Measurements from ENCODE around the gene VWA8. TPM values are rescaled to one million over a fixed set of nuclear protein-coding genes. Genes with fewer than 3 reads are reported as not detected.

The VWA8 gene
- total RNA-seq, 1 experiment from 2014 or later: 22.6 TPM

GRCh38 chr13:41565846-41566245, 395.1 kb downstream of the VWA8 start (continued):
- no peak for TF ChIP-seq REST (IDR thresholded peaks at IDR 0.05; ENCODE audit: low read depth)
- no peak for TF ChIP-seq JUND (IDR thresholded peaks at IDR 0.05)

GRCh38 chr13:41565216-41565615, 395.7 kb downstream of the VWA8 start:
- ChIA-PET POLR2A (no interaction called here), RAD21 (ENCODE audit: low non-redundant PET in 1 of 2, low total read pairs in 2 of 2, uncharacterized antibody in 2 of 2, unreplicated experiment in 2 of 2) (no interaction called here), CTCF (no interaction called here)
- Histone ChIP-seq H3K4me1 (ENCODE audit: control insufficient read depth in 1 of 2, insufficient read depth in 2 of 2, low read length in 2 of 2) (peaks cover 3 to 16% of the 10 kb centered on the region in 2 experiments; a peak in 2 of 4 replicates), H4K20me1 (ENCODE audit: insufficient read depth) (no peaks in the 10 kb centered on the region), H2AFZ (ENCODE audit: low read depth, low read length, poor library complexity, severe bottlenecking) (no peak overlapping the region), H3K36me3 (ENCODE audit: control insufficient read depth in 1 of 2, insufficient read depth in 2 of 2, low read length in 2 of 2) (no peaks in the 10 kb centered on the region), H3K27me3 (ENCODE audit: insufficient read depth, low read length) (no peaks in the 10 kb centered on the region), H3K79me2 (ENCODE audit: insufficient read depth, low read length) (no peaks in the 10 kb centered on the region), H3K9me2 (ENCODE audit: insufficient read depth) (no peaks in the 10 kb centered on the region), H3K9ac (ENCODE audit: low read length) (no peak overlapping the region), H3K9me3 (ENCODE audit: control insufficient read depth in 1 of 2, insufficient read depth in 1 of 2, low read depth in 1 of 2, low read length in 2 of 2) (no peaks in the 10 kb centered on the region), H3K4me3 (replicated peaks in 1 of 2; ENCODE audit: low read depth in 1 of 2, low read length in 2 of 2) (no peak overlapping the region), H3K4me2 (ENCODE audit: low read length) (no peak overlapping the region), H3K27ac (ENCODE audit: low read depth, low read length) (no peak overlapping the region)
- no TSS peak for BruUV-seq (replicated peaks)
- intact Hi-C loops (cut with micrococcal nuclease): no loop called here
- DNase-seq (ENCODE audit: low read depth, low spot score): no peak
- no peak for ATAC-seq
- TF ChIP-seq POLR2AphosphoS5 (IDR thresholded peaks at IDR 0.05; ENCODE audit: low read depth, low read length) (no peak), REST (IDR thresholded peaks at IDR 0.05; ENCODE audit: low read depth) (no peak), EGR1 (IDR thresholded peaks at IDR 0.05; ENCODE audit: low read depth) (no peak), JUND (IDR thresholded peaks at IDR 0.05) (no peak), CBX3 (IDR thresholded peaks at IDR 0.05; ENCODE audit: low read depth) (no peak), ZFX (IDR thresholded peaks at IDR 0.05) (no peak), EZH2phosphoT487 (IDR thresholded peaks at IDR 0.05; ENCODE audit: borderline replicate concordance) (no peak), TCF7L2 (IDR thresholded peaks at IDR 0.05; ENCODE audit: borderline replicate concordance, extremely low read depth, insufficient read depth, insufficient read length) (no peak), RAD21 (IDR thresholded peaks at IDR 0.05; ENCODE audit: low read depth) (no peak), ELF1 (IDR thresholded peaks at IDR 0.05; ENCODE audit: borderline replicate concordance, low read depth) (no peak), FOSL1 (IDR thresholded peaks at IDR 0.05; ENCODE audit: low read depth) (no peak), SP1 (IDR thresholded peaks at IDR 0.05; ENCODE audit: low read depth) (no peak), ZNF274 (IDR thresholded peaks at IDR 0.05; ENCODE audit: low read depth, low read length) (no peak), SIN3A (IDR thresholded peaks at IDR 0.05; ENCODE audit: low read depth) (no peak)
- TF ChIP-seq, protein P1, sequence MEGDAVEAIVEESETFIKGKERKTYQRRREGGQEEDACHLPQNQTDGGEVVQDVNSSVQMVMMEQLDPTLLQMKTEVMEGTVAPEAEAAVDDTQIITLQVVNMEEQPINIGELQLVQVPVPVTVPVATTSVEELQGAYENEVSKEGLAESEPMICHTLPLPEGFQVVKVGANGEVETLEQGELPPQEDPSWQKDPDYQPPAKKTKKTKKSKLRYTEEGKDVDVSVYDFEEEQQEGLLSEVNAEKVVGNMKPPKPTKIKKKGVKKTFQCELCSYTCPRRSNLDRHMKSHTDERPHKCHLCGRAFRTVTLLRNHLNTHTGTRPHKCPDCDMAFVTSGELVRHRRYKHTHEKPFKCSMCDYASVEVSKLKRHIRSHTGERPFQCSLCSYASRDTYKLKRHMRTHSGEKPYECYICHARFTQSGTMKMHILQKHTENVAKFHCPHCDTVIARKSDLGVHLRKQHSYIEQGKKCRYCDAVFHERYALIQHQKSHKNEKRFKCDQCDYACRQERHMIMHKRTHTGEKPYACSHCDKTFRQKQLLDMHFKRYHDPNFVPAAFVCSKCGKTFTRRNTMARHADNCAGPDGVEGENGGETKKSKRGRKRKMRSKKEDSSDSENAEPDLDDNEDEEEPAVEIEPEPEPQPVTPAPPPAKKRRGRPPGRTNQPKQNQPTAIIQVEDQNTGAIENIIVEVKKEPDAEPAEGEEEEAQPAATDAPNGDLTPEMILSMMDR (IDR thresholded peaks at IDR 0.05 in 2 of 3, conservative IDR thresholded peaks at IDR 0.05 in 1 of 3; ENCODE audit: borderline replicate concordance in 1 of 3, insufficient read depth in 1 of 3, low read depth in 2 of 3, low read length in 2 of 3): no peak
- TF ChIP-seq, protein P2, sequence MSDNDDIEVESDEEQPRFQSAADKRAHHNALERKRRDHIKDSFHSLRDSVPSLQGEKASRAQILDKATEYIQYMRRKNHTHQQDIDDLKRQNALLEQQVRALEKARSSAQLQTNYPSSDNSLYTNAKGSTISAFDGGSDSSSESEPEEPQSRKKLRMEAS (IDR thresholded peaks at IDR 0.05): no peak

Data from HCT116 (cell line).